KMS-11 (cell line): Measurements from ENCODE around the gene LARGE1.

ENCODE experiments used
- H2AFZ ChIP-seq: fragments of 200-600 bp; sonication (generic); 2 replicates; pipeline ENCODE4 v1.6.1; 2016; ENCODE audit warnings: antibody characterized with exemption, mixed run types, low read depth
- H3K27ac ChIP-seq: fragments of 200-600 bp; sonication (generic); 2 replicates; pipeline ENCODE4 v1.6.1; 2016; ENCODE audit warnings: mild to moderate bottlenecking, mixed run types
- H3K27me3 ChIP-seq: fragments of 200-600 bp; sonication (generic); 2 replicates; pipeline ENCODE4 v1.6.1; 2017; ENCODE audit warnings: mild to moderate bottlenecking, low read depth, mixed run types, moderate library complexity; ENCODE audit not compliant: insufficient read depth
- H3K36me3 ChIP-seq: fragments of 200-600 bp; sonication (generic); 2 replicates; pipeline ENCODE4 v1.6.1; 2017; ENCODE audit warnings: mild to moderate bottlenecking, mixed run types; ENCODE audit not compliant: insufficient read depth
- H3K4me1 ChIP-seq: fragments of 200-600 bp; sonication (generic); 2 replicates; pipeline ENCODE4 v1.6.1; 2016; ENCODE audit warnings: mild to moderate bottlenecking, low read depth, mixed run types; ENCODE audit not compliant: poor library complexity, severe bottlenecking
- H3K4me2 ChIP-seq: fragments of 200-600 bp; sonication (generic); 2 replicates; pipeline ENCODE4 v1.7.0; 2016; ENCODE audit warnings: mild to moderate bottlenecking, mixed run types
- H3K4me3 ChIP-seq: fragments of 200-600 bp; sonication (generic); IDR thresholded peaks from 2 replicates; pipeline ENCODE4 v1.6.1; 2017; ENCODE audit warnings: low read depth, low read length, mixed read lengths; ENCODE audit not compliant: insufficient read depth
- H3K79me2 ChIP-seq: fragments of 200-600 bp; sonication (generic); 2 replicates; pipeline ENCODE4 v1.6.1; 2016; ENCODE audit warnings: low read depth, mixed run types; ENCODE audit not compliant: insufficient read depth
- H3K9ac ChIP-seq: fragments of 200-600 bp; sonication (generic); 2 replicates; pipeline ENCODE4 v1.6.1; 2016; ENCODE audit warnings: mild to moderate bottlenecking, mixed run types
- H4K20me1 ChIP-seq: fragments of 200-600 bp; sonication (generic); 2 replicates; pipeline ENCODE4 v1.6.1; 2016; ENCODE audit warnings: mild to moderate bottlenecking, mixed run types; ENCODE audit not compliant: insufficient read depth
- CTCF ChIP-seq: fragments of 200-600 bp; sonication (generic); conservative IDR thresholded peaks from 2 replicates; pipeline ENCODE4 v1.6.1; 2017; ENCODE audit warnings: low read depth, mild to moderate bottlenecking, antibody characterized with exemption, low read length, moderate library complexity, mixed read lengths

The LARGE1 gene

GRCh38 chr22:33487041-33487716 is 433.1 kb downstream of the LARGE1 start:
- Histone ChIP-seq H2AFZ (no peak overlapping the region), H3K4me3 (no peak overlapping the region), H3K4me2 (no peak overlapping the region), H3K27ac (no peak overlapping the region), H4K20me1 (no peaks in the 10 kb centered on the region), H3K9ac (no peak overlapping the region), H3K36me3 (no peaks in the 10 kb centered on the region), H3K79me2 (no peaks in the 10 kb centered on the region), H3K27me3 (no peaks in the 10 kb centered on the region), H3K4me1 (peaks cover 6% of the 10 kb centered on the region)
- no peak for TF ChIP-seq CTCF

GRCh38 chr22:33481550-33481949 is 438.7 kb downstream of the LARGE1 start:
- no peak overlapping the region for H3K4me2 ChIP-seq
- TF ChIP-seq CTCF = no peak
- no peaks in the 10 kb centered on the region for H3K36me3 ChIP-seq
- peaks cover 6% of the 10 kb centered on the region for H3K4me1 ChIP-seq
- H2AFZ ChIP-seq = no peak overlapping the region
- H4K20me1 ChIP-seq = no peaks in the 10 kb centered on the region
- H3K4me3 ChIP-seq = no peak overlapping the region
- no peak overlapping the region for H3K27ac ChIP-seq
- H3K9ac ChIP-seq = no peak overlapping the region
- H3K27me3 ChIP-seq = no peaks in the 10 kb centered on the region
- no peaks in the 10 kb centered on the region for H3K79me2 ChIP-seq

- H3K4me2 ChIP-seq = no peak overlapping the region
These were observed 442.9 kb downstream of the LARGE1 start for GRCh38 chr22:33477120-33478111.

GRCh38 chr22:33476716-33477115 is 443.6 kb downstream of the LARGE1 start:
- H3K27ac ChIP-seq = no peak overlapping the region
- H3K79me2 ChIP-seq = no peaks in the 10 kb centered on the region
- peaks cover 46% of the 10 kb centered on the region for H3K4me1 ChIP-seq
- H4K20me1 ChIP-seq = no peaks in the 10 kb centered on the region
- H3K4me3 ChIP-seq = no peak overlapping the region
- TF ChIP-seq CTCF = no peak
- H3K36me3 ChIP-seq = no peaks in the 10 kb centered on the region
- H3K27me3 ChIP-seq = no peaks in the 10 kb centered on the region
- H3K9ac ChIP-seq = no peak overlapping the region
- H2AFZ ChIP-seq = no peak overlapping the region
- H3K4me2 ChIP-seq = no peak overlapping the region

More at GRCh38 chr22:33477120-33478111, 442.9 kb downstream of the LARGE1 start:
- no peaks in the 10 kb centered on the region for H3K36me3 ChIP-seq
- H3K79me2 ChIP-seq = no peaks in the 10 kb centered on the region
- peaks cover 39% of the 10 kb centered on the region for H3K4me1 ChIP-seq
- H2AFZ ChIP-seq = no peak overlapping the region
- no peak overlapping the region for H3K27ac ChIP-seq
- no peaks in the 10 kb centered on the region for H4K20me1 ChIP-seq
- H3K27me3 ChIP-seq = no peaks in the 10 kb centered on the region
- no peak for TF ChIP-seq CTCF
- H3K4me3 ChIP-seq = no peak overlapping the region
- no peak overlapping the region for H3K9ac ChIP-seq
